B cell (primary cell): ENCODE measurements around the gene MAN1B1. TPM values are rescaled to one million over a fixed set of nuclear protein-coding genes. Genes with fewer than 3 reads are reported as not detected.

Experiments used
- ATAC-seq: fragments of 200-7000 bp; cut with Tn5 transposase; one replicate; pipeline ENCODE4 v1.10.0; 2021; ENCODE audit warnings: low read depth, mild to moderate bottlenecking, moderate number of reproducible peaks, moderate library complexity
- CTCF ChIA-PET: fragments of 350-600 bp; sonication (Branson Sonifier 250); formaldehyde crosslinking; loops from one replicate; lab custom pipeline; 2021; ENCODE audit warnings: antibody characterized with exemption, inconsistent platforms; lab: Charles Lee
- POLR2A ChIA-PET: fragments of 350-600 bp; sonication (Branson Sonifier 250); formaldehyde crosslinking; loops from one replicate; lab custom pipeline; 2021; ENCODE audit warnings: antibody characterized with exemption; lab: Charles Lee
- DNase-seq: peaks from one replicate; pipeline ENCODE4 v3.0.0; 2013
- H2AFZ ChIP-seq: 2 replicates; pipeline ENCODE4 v1.6.1; 2012; ENCODE audit warnings: mild to moderate bottlenecking, low read depth, low read length; ENCODE audit not compliant: insufficient read depth, poor library complexity, severe bottlenecking
- H3K27ac ChIP-seq, 2 donors: 1 replicate in 1 of 2; 2 replicates in 1 of 2; pipeline ENCODE4 v1.5.1; 2012 to 2013; ENCODE audit warnings: low read length in 2 of 2, mild to moderate bottlenecking in 2 of 2, moderate library complexity in 1 of 2
- H3K27me3 ChIP-seq, 4 experiments: fragments of 200-600 bp in 1 of 4; sonication (generic) in 1 of 4; replicated peaks in 1 of 4; 1 replicate in 2 of 4; 2 replicates in 2 of 4; pipeline versions ENCODE4 v1.6.1 to v1.7.0; 2013 to 2016; ENCODE audit warnings: low read length in 3 of 4, mild to moderate bottlenecking in 2 of 4, mixed read lengths in 1 of 4, moderate library complexity in 1 of 4; ENCODE audit not compliant: insufficient read depth in 4 of 4, control insufficient read depth in 3 of 4; ENCODE audit errors: control extremely low read depth in 1 of 4
- H3K36me3 ChIP-seq, 2 experiments: replicated peaks in 1 of 2; 1 replicate in 1 of 2; 2 replicates in 1 of 2; pipeline versions ENCODE4 v1.6.1 to v1.7.1; 2013; ENCODE audit warnings: low read length in 1 of 2; ENCODE audit not compliant: insufficient read depth in 2 of 2, control insufficient read depth in 1 of 2; ENCODE audit errors: control extremely low read depth in 1 of 2, extremely low read depth in 1 of 2
- H3K4me1 ChIP-seq, 2 donors: fragments of 200-600 bp in 1 of 2; sonication (generic) in 1 of 2; 1 replicate in 1 of 2; 2 replicates in 1 of 2; pipeline versions ENCODE4 v1.5.1 to v1.6.1; 2013 to 2017; ENCODE audit warnings: low read length in 2 of 2; ENCODE audit not compliant: control insufficient read depth in 2 of 2, insufficient read depth in 2 of 2
- H3K4me2 ChIP-seq: replicated peaks from 2 replicates; pipeline ENCODE3; 2012; ENCODE audit warnings: mild to moderate bottlenecking, low read depth, low read length; ENCODE audit not compliant: poor library complexity, severe bottlenecking
- H3K4me3 ChIP-seq, 5 experiments: fragments of 200-600 bp in 1 of 5; sonication (generic) in 1 of 5; 1 replicate in 3 of 5; 2 replicates in 2 of 5; pipeline versions ENCODE4 v1.5.1 to v1.7.0; 2011 to 2016; ENCODE audit warnings: low read length in 4 of 5, mild to moderate bottlenecking in 4 of 5, low read depth in 2 of 5, control low read depth in 1 of 5, moderate library complexity in 1 of 5; ENCODE audit not compliant: insufficient read depth in 1 of 5; ENCODE audit errors: control extremely low read depth in 1 of 5, extremely low read depth in 1 of 5
- H3K79me2 ChIP-seq: fragments of 200-600 bp; sonication (generic); one replicate; pipeline ENCODE4 v1.6.0; 2016; ENCODE audit warnings: low read length; ENCODE audit not compliant: control insufficient read depth, insufficient read depth
- H3K9ac ChIP-seq: fragments of 200-600 bp; sonication (generic); 2 replicates; pipeline ENCODE4 v1.6.1; 2017; ENCODE audit warnings: mild to moderate bottlenecking, low read length, moderate library complexity
- H3K9me3 ChIP-seq, 3 donors: one replicate each; pipeline versions ENCODE4 v1.6.1 to v1.7.1; 2013; ENCODE audit warnings: low read length in 2 of 3; ENCODE audit not compliant: control insufficient read depth in 2 of 3, insufficient read depth in 1 of 3; ENCODE audit errors: control extremely low read depth in 1 of 3
- H4K20me1 ChIP-seq: 2 replicates; pipeline ENCODE4 v1.6.0; 2012; ENCODE audit warnings: mild to moderate bottlenecking, low read length; ENCODE audit not compliant: insufficient read depth, control insufficient read depth, poor library complexity, severe bottlenecking
- H3K27ac Mint-ChIP-seq: one replicate; pipeline ENCODE4 v1.8.0; 2021; ENCODE audit warnings: mixed read lengths
- H3K27me3 Mint-ChIP-seq: one replicate; pipeline ENCODE4 v1.8.0; 2021; ENCODE audit warnings: mixed read lengths
- H3K4me1 Mint-ChIP-seq: one replicate; pipeline ENCODE4 v1.8.0; 2021; ENCODE audit warnings: mixed read lengths
- H3K4me3 Mint-ChIP-seq: one replicate; pipeline ENCODE4 v1.8.0; 2021; ENCODE audit warnings: mixed read lengths
- H3K9me3 Mint-ChIP-seq: one replicate; pipeline ENCODE4 v1.8.0; 2022; ENCODE audit warnings: mixed read lengths; ENCODE audit not compliant: insufficient read depth
- EZH2 ChIP-seq: IDR thresholded peaks from 2 replicates; pipeline ENCODE4 v1.6.1; 2012; ENCODE audit warnings: borderline replicate concordance, low read depth, mild to moderate bottlenecking, moderate library complexity, low read length; ENCODE audit not compliant: insufficient read depth, poor library complexity, severe bottlenecking
- WGBS: methylation state at CpG from one replicate; pipeline ENCODE4 v1.1.5; 2013; ENCODE audit warnings: missing lambda C conversion rate; ENCODE audit not compliant: insufficient coverage; 5-methylcytosine and 5-hydroxymethylcytosine counted together
- intact Hi-C: fragments of 100-400 bp; cut with micrococcal nuclease; formaldehyde crosslinking; loops from one replicate; pipeline ENCODE4 v1.10.0; 2022
- polyA plus RNA-seq: library from polyadenylated mRNA; depleted of rRNA; stranded (reverse); fragments of >200 nt; gene quantifications from 2 replicates; pipeline ENCODE4 v1.2.3, GENCODE V29; 2012
- total RNA-seq, 2 donors: library from RNA; stranded (reverse); fragments of 120-200 nt in 1 of 2; gene quantifications; 1 replicate in 1 of 2; 2 replicates in 1 of 2; pipeline versions ENCODE4 v1.2.3 to v1.2.4, GENCODE V29; 2013 to 2022
- TF ChIP-seq, protein P1 (sequence below): fragments of 200-600 bp; IDR thresholded peaks from one replicate; pipeline ENCODE4 v1.8.0; 2022; ENCODE audit warnings: antibody characterized with exemption, mild to moderate bottlenecking

Gene MAN1B1
- total and polyA plus RNA-seq, 2 donors (not counting 1 experiment from before 2014, with no cell fraction given) = 47.0 to 68.4 TPM

DNA sequence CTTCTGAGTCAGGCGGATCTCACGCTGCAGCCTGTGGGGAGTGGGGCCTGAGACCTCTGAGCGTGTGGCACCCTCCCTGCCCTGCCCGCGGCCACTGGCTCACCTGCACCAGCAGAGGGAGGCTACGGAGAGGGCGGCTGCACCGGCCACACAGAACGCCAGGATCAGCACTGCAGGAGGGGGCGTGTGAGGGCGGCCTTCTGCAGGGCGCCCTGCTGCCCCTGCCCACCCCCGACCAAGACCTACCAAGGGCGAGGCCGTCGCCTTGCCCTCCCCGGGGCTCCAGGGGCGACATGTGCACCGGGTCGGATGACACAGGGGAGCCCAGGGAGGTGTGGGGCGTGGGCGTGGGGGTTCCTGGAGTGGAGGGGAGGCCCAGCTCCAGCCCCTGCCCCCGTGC is 46.2 kb upstream of the MAN1B1 start:
- WGBS = 92% methylated on average over 23 of the region's 23 CpGs
- H3K36me3 ChIP-seq = no peaks in the 10 kb centered on the region
- CTCF ChIA-PET = no interaction called here
- H3K4me1 ChIP-seq = peaks cover 14 to 22% of the 10 kb centered on the region in 2 donors
- Mint-ChIP-seq H3K9me3 (no peaks in the 10 kb centered on the region), H3K4me3 (no peak overlapping the region), H3K27me3 (peaks cover 9% of the 10 kb centered on the region), H3K4me1 (peaks cover 6% of the 10 kb centered on the region), H3K27ac (no peak overlapping the region)
- H3K27ac ChIP-seq = no peak overlapping the region
- peaks cover 0 to 21% (median 0%) of the 10 kb centered on the region in 3 donors for H3K9me3 ChIP-seq
- DNase-seq (no peak), ATAC-seq (no peak)
- peaks cover 0 to 40% (median 20%) of the 10 kb centered on the region in 4 experiments for H3K27me3 ChIP-seq
- H2AFZ ChIP-seq = no peak overlapping the region
- no peak overlapping the region for H3K4me3 ChIP-seq
- intact Hi-C loops = no loop called here
- no peaks in the 10 kb centered on the region for H4K20me1 ChIP-seq
- H3K4me2 ChIP-seq = no peak overlapping the region
- TF ChIP-seq, protein P1, sequence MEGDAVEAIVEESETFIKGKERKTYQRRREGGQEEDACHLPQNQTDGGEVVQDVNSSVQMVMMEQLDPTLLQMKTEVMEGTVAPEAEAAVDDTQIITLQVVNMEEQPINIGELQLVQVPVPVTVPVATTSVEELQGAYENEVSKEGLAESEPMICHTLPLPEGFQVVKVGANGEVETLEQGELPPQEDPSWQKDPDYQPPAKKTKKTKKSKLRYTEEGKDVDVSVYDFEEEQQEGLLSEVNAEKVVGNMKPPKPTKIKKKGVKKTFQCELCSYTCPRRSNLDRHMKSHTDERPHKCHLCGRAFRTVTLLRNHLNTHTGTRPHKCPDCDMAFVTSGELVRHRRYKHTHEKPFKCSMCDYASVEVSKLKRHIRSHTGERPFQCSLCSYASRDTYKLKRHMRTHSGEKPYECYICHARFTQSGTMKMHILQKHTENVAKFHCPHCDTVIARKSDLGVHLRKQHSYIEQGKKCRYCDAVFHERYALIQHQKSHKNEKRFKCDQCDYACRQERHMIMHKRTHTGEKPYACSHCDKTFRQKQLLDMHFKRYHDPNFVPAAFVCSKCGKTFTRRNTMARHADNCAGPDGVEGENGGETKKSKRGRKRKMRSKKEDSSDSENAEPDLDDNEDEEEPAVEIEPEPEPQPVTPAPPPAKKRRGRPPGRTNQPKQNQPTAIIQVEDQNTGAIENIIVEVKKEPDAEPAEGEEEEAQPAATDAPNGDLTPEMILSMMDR = no peak
- TF ChIP-seq EZH2 = no peak
- no peaks in the 10 kb centered on the region for H3K79me2 ChIP-seq
- POLR2A ChIA-PET = no interaction called here
- H3K9ac ChIP-seq = no peak overlapping the region

DNA sequence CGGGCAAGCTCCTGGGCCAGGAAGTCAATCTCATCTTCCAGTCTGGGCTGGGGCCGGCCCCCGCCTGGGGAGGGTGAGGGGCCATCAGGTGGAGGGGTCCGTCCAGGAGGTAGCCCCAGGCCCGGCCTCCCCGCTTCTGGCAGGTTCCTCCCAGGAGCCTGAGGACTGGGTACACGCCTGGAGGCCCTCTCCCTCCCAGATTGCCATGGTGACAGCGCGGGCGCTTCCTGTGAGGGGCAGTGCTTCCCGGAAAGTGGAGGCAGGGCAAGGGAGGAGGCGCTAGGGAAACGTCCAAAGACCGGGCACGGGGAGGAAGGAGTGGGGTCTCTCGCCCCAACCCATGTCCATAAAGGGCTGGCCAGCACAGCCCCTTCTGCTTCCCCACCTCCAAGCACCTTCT is 45.7 kb upstream of the MAN1B1 start:
- 96% methylated on average over 5 of the region's 16 CpGs for WGBS
- ATAC-seq (no peak), DNase-seq (no peak)
- Histone ChIP-seq H3K79me2 (no peaks in the 10 kb centered on the region), H3K27ac (no peak overlapping the region), H3K36me3 (no peaks in the 10 kb centered on the region), H4K20me1 (peaks cover 1% of the 10 kb centered on the region), H2AFZ (no peak overlapping the region), H3K9ac (no peak overlapping the region), H3K4me2 (no peak overlapping the region), H3K27me3 (peaks cover 0 to 43% (median 21%) of the 10 kb centered on the region in 4 experiments), H3K4me3 (no peak overlapping the region), H3K9me3 (peaks cover 0 to 22% (median 0%) of the 10 kb centered on the region in 3 donors), H3K4me1 (peaks cover 17 to 25% of the 10 kb centered on the region in 2 donors)
- peaks cover 9% of the 10 kb centered on the region for H3K27me3 Mint-ChIP-seq
- H3K4me1 Mint-ChIP-seq = peaks cover 6% of the 10 kb centered on the region
- intact Hi-C loops = no loop called here
- TF ChIP-seq EZH2 = no peak
- TF ChIP-seq, protein P1 = no peak
- POLR2A ChIA-PET = no interaction called here
- CTCF ChIA-PET = no interaction called here
- H3K9me3 Mint-ChIP-seq = no peaks in the 10 kb centered on the region
- H3K27ac Mint-ChIP-seq = no peak overlapping the region
- no peak overlapping the region for H3K4me3 Mint-ChIP-seq
